Endothelial cell (in vitro differentiated cells): ENCODE data around the gene VAC14. TPM values are rescaled to one million over a fixed set of nuclear protein-coding genes. Genes with fewer than 3 reads are reported as not detected.
A peak's percentile ranks its signal among the peaks of the same experiment; 100 is the strongest.

Experiments
- DNase-seq: peaks from one replicate; pipeline ENCODE4 v3.0.0; 2021; ENCODE audit warnings: low spot score
- H3K27ac Mint-ChIP-seq: one replicate; pipeline ENCODE4 v1.8.0; 2021; ENCODE audit warnings: mixed read lengths, inconsistent platforms; ENCODE audit not compliant: unreplicated experiment
- H3K27me3 Mint-ChIP-seq: one replicate; pipeline ENCODE4 v1.8.0; 2021; ENCODE audit warnings: mild to moderate bottlenecking, moderate library complexity, mixed read lengths, inconsistent platforms; ENCODE audit not compliant: unreplicated experiment
- H3K36me3 Mint-ChIP-seq: one replicate; pipeline ENCODE4 v1.8.0; 2021; ENCODE audit warnings: mild to moderate bottlenecking, low read depth, mixed read lengths, inconsistent platforms; ENCODE audit not compliant: unreplicated experiment
- H3K4me1 Mint-ChIP-seq: one replicate; pipeline ENCODE4 v1.8.0; 2021; ENCODE audit warnings: mild to moderate bottlenecking, mixed read lengths, inconsistent platforms; ENCODE audit not compliant: unreplicated experiment
- H3K4me3 Mint-ChIP-seq: one replicate; pipeline ENCODE4 v1.8.0; 2021; ENCODE audit warnings: mild to moderate bottlenecking, mixed read lengths, inconsistent platforms; ENCODE audit not compliant: unreplicated experiment
- H3K9me3 Mint-ChIP-seq: one replicate; pipeline ENCODE4 v1.8.0; 2021; ENCODE audit warnings: mixed read lengths, inconsistent platforms; ENCODE audit not compliant: unreplicated experiment
- CTCF ChIP-seq: fragments of 200-600 bp; sonication (generic); IDR thresholded peaks from one replicate; pipeline ENCODE4 v1.5.0; 2021; ENCODE audit warnings: antibody characterized with exemption; ENCODE audit not compliant: unreplicated experiment
- total RNA-seq: library from RNA; stranded (reverse); fragmentation: NEBNext Ultra II Directional; extraction: Animal tissue kit (Norgen Biotek cat#: 25700); gene quantifications from one replicate; pipeline ENCODE4 v1.2.1, GENCODE V29; 2021; ENCODE audit not compliant: unreplicated experiment

VAC14 gene
- total RNA-seq, 1 donor from 2014 or later: 35.6 TPM

GRCh38 chr16:70703041-70703834 lies 97.7 kb downstream of the VAC14 start:
- Mint-ChIP-seq H3K27ac (peak overlapping the region; percentile 30), H3K4me3 (no peak overlapping the region), H3K27me3 (peaks cover 21% of the 10 kb centered on the region), H3K36me3 (peaks cover 9% of the 10 kb centered on the region), H3K9me3 (no peaks in the 10 kb centered on the region), H3K4me1 (peaks cover 22% of the 10 kb centered on the region)
- TF ChIP-seq CTCF: no peak
- peak; percentile 38 for DNase-seq

- Mint-ChIP-seq H3K4me1 (peaks cover 20% of the 10 kb centered on the region), H3K27ac (no peak overlapping the region), H3K36me3 (peaks cover 9% of the 10 kb centered on the region), H3K9me3 (no peaks in the 10 kb centered on the region), H3K27me3 (peaks cover 17% of the 10 kb centered on the region), H3K4me3 (no peak overlapping the region)
- TF ChIP-seq CTCF: no peak
- no peak for DNase-seq
Observed at GRCh38 chr16:70702624-70703023, 98.3 kb downstream of the VAC14 start.

- Mint-ChIP-seq H3K27me3 (peaks cover 17% of the 10 kb centered on the region), H3K36me3 (peaks cover 9% of the 10 kb centered on the region), H3K9me3 (no peaks in the 10 kb centered on the region), H3K4me3 (no peak overlapping the region), H3K4me1 (peaks cover 14% of the 10 kb centered on the region), H3K27ac (no peak overlapping the region)
- no peak for TF ChIP-seq CTCF
- no peak for DNase-seq
Observed at GRCh38 chr16:70701998-70702397, 99.0 kb downstream of the VAC14 start.

DNA sequence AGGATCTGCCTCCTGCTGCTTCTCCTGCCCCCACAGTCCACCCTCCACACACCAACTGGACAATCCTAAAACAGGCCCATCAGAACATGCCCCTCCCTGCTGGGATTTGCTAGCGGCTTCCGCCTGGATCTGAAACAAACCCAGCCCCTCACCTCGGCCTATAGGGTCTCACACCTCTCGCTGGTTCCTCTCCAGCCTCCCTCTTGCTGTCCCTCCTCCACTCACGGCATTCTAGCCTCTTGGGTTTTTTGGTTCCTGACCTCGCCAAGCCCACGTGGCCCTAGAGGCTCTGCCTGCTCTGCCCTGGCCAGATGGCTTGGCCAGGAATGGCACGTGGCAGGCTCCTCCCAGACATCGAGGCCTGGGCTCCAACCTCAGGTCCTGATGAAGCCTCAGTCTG lies 99.4 kb downstream of the VAC14 start:
- H3K36me3 Mint-ChIP-seq: peaks cover 9% of the 10 kb centered on the region
- no peak overlapping the region for H3K4me3 Mint-ChIP-seq
- TF ChIP-seq CTCF: no peak
- no peaks in the 10 kb centered on the region for H3K9me3 Mint-ChIP-seq
- peaks cover 17% of the 10 kb centered on the region for H3K27me3 Mint-ChIP-seq
- H3K27ac Mint-ChIP-seq: peak overlapping the region; percentile 50
- H3K4me1 Mint-ChIP-seq: peaks cover 12% of the 10 kb centered on the region
- DNase-seq: no peak

- Mint-ChIP-seq H3K9me3 (no peaks in the 10 kb centered on the region), H3K27me3 (peaks cover 20% of the 10 kb centered on the region), H3K4me3 (no peak overlapping the region), H3K36me3 (peaks cover 9% of the 10 kb centered on the region), H3K4me1 (peaks cover 17% of the 10 kb centered on the region), H3K27ac (peak overlapping the region; percentile 82)
- no peak for DNase-seq
- no peak for TF ChIP-seq CTCF
Observed at GRCh38 chr16:70701036-70701435, 99.9 kb downstream of the VAC14 start.
